CD14-positive monocyte (primary cell): ENCODE results near the gene BCL7C. TPM values are rescaled to one million over a fixed set of nuclear protein-coding genes. Genes with fewer than 3 reads are reported as not detected.

Experiments
- DNase-seq, 3 donors: peaks; one replicate each; pipeline ENCODE4 v3.0.0-alpha.2; 2011 to 2022
- H2AFZ ChIP-seq: 2 replicates; pipeline ENCODE4 v1.6.0; 2012; ENCODE audit warnings: mild to moderate bottlenecking, low read depth, low read length, inconsistent platforms; ENCODE audit not compliant: insufficient read depth, poor library complexity, severe bottlenecking
- H3K27ac ChIP-seq, 2 donors: 1 replicate in 1 of 2; 2 replicates in 1 of 2; pipeline ENCODE4 v1.5.1; 2012 to 2013; ENCODE audit warnings: low read length in 2 of 2, control low read depth in 1 of 2, inconsistent platforms in 1 of 2, low read depth in 1 of 2, mild to moderate bottlenecking in 1 of 2
- H3K27me3 ChIP-seq, 2 donors: one replicate each; pipeline versions ENCODE4 v1.6.0 to v1.6.1; 2011 to 2013; ENCODE audit warnings: low read length in 2 of 2; ENCODE audit not compliant: control insufficient read depth in 2 of 2, insufficient read depth in 2 of 2
- H3K36me3 ChIP-seq, 2 donors: replicated peaks in 1 of 2; 1 replicate in 1 of 2; 2 replicates in 1 of 2; pipeline versions ENCODE4 v1.5.1 to v1.6.1; 2012 to 2013; ENCODE audit warnings: low read length in 2 of 2, control low read depth in 1 of 2, inconsistent platforms in 1 of 2, mild to moderate bottlenecking in 1 of 2; ENCODE audit not compliant: insufficient read depth in 2 of 2, control insufficient read depth in 1 of 2
- H3K4me1 ChIP-seq, 2 donors: 1 replicate in 1 of 2; 2 replicates in 1 of 2; pipeline versions ENCODE4 v1.5.1 to v1.6.1; 2012 to 2013; ENCODE audit warnings: low read length in 2 of 2, control low read depth in 1 of 2, inconsistent platforms in 1 of 2, mild to moderate bottlenecking in 1 of 2, moderate library complexity in 1 of 2; ENCODE audit not compliant: insufficient read depth in 2 of 2, control insufficient read depth in 1 of 2
- H3K4me2 ChIP-seq: replicated peaks from 2 replicates; pipeline ENCODE3; 2012; ENCODE audit warnings: low read length, moderate library complexity, mild to moderate bottlenecking; ENCODE audit not compliant: poor library complexity, severe bottlenecking; ENCODE audit errors: extremely low read depth
- H3K4me3 ChIP-seq, 3 experiments: fragments of 200-600 bp in 1 of 3; sonication (generic) in 1 of 3; replicated peaks in 1 of 3; 1 replicate in 2 of 3; 2 replicates in 1 of 3; pipeline ENCODE4 v1.5.1; 2011 to 2013; ENCODE audit warnings: low read length in 3 of 3, mild to moderate bottlenecking in 3 of 3, control low read depth in 2 of 3, low read depth in 2 of 3, inconsistent platforms in 1 of 3, moderate library complexity in 1 of 3
- H3K79me2 ChIP-seq: 2 replicates; pipeline ENCODE4 v1.6.0; 2012; ENCODE audit warnings: mild to moderate bottlenecking, control low read depth, inconsistent platforms, low read length, moderate library complexity; ENCODE audit not compliant: insufficient read depth
- H3K9ac ChIP-seq: 2 replicates; pipeline ENCODE4 v1.6.0; 2017; ENCODE audit warnings: low read length, mild to moderate bottlenecking; ENCODE audit not compliant: insufficient read depth, poor library complexity, severe bottlenecking
- H3K9me3 ChIP-seq, 2 donors: replicated peaks in 1 of 2; 1 replicate in 1 of 2; 2 replicates in 1 of 2; pipeline versions ENCODE4 v1.5.1 to v1.6.1; 2012 to 2013; ENCODE audit warnings: low read length in 2 of 2, control low read depth in 1 of 2; ENCODE audit not compliant: control insufficient read depth in 1 of 2, insufficient read depth in 1 of 2
- H4K20me1 ChIP-seq: 2 replicates; pipeline ENCODE4 v1.6.0; 2012; ENCODE audit warnings: mild to moderate bottlenecking, low read length, control low read depth, moderate library complexity; ENCODE audit not compliant: insufficient read depth
- H3K27ac Mint-ChIP-seq, 7 donors: one replicate each; pipeline ENCODE4 v1.8.0; 2020; ENCODE audit warnings: mild to moderate bottlenecking in 7 of 7, mixed read lengths in 7 of 7, moderate library complexity in 6 of 7, inconsistent platforms in 2 of 7
- H3K27me3 Mint-ChIP-seq, 3 donors: one replicate each; pipeline ENCODE4 v1.8.0; 2021 to 2022; ENCODE audit warnings: low read depth in 3 of 3, mild to moderate bottlenecking in 3 of 3, mixed read lengths in 3 of 3, moderate library complexity in 3 of 3, inconsistent platforms in 1 of 3
- H3K36me3 Mint-ChIP-seq, 2 donors: one replicate each; pipeline ENCODE4 v1.8.0; 2020; ENCODE audit warnings: mixed read lengths in 2 of 2, inconsistent platforms in 1 of 2, mild to moderate bottlenecking in 1 of 2
- H3K4me1 Mint-ChIP-seq: one replicate; pipeline ENCODE4 v1.8.0; 2020; ENCODE audit warnings: mild to moderate bottlenecking, mixed read lengths
- H3K4me3 Mint-ChIP-seq, 2 donors: one replicate each; pipeline ENCODE4 v1.8.0; 2020; ENCODE audit warnings: mild to moderate bottlenecking in 2 of 2, mixed read lengths in 2 of 2, moderate library complexity in 1 of 2
- H3K9me3 Mint-ChIP-seq, 7 donors: one replicate each; pipeline ENCODE4 v1.8.0; 2020 to 2022; ENCODE audit warnings: mixed read lengths in 7 of 7, mild to moderate bottlenecking in 6 of 7, moderate library complexity in 6 of 7, inconsistent platforms in 2 of 7
- CTCF ChIP-seq: fragments of 200-600 bp; IDR thresholded peaks from one replicate; pipeline ENCODE4 v1.8.0; 2022; ENCODE audit warnings: antibody characterized with exemption, mild to moderate bottlenecking
- WGBS: methylation state at CpG from one replicate; pipeline ENCODE4 v1.1.5; 2013; ENCODE audit warnings: missing lambda C conversion rate; ENCODE audit not compliant: insufficient coverage; 5-methylcytosine and 5-hydroxymethylcytosine counted together
- intact Hi-C, 2 donors: fragments of 100-400 bp; cut with micrococcal nuclease; formaldehyde crosslinking; loops; one replicate each; pipeline versions ENCODE4 v1.15.0 to v1.15.1; 2023
- polyA plus RNA-seq, 3 donors: library from polyadenylated mRNA; depleted of rRNA in 1 of 3; unstranded in 2 of 3; stranded (reverse) in 1 of 3; fragments of 300-500 nt in 2 of 3; fragments of >200 nt in 1 of 3; fragmentation: Illumina TruSeq in 2 of 3; gene quantifications; 1 replicate in 2 of 3; 2 replicates in 1 of 3; pipeline ENCODE4 v1.2.3, GENCODE V29; 2012 to 2021

BCL7C gene
- polyA plus RNA-seq, 3 donors: 11.4 to 19.1 (median 17.4) TPM

- DNase-seq: no peak
- 92% methylated on average over 4 of the region's 9 CpGs for WGBS
- H3K27me3 Mint-ChIP-seq: peaks cover 0 to 1% (median 0%) of the 10 kb centered on the region in 3 donors
- TF ChIP-seq CTCF: no peak
- H3K9ac ChIP-seq: no peak overlapping the region
- H3K9me3 Mint-ChIP-seq: no peaks in the 10 kb centered on the region
- no peak overlapping the region for H3K4me3 Mint-ChIP-seq
- peaks cover 40 to 72% of the 10 kb centered on the region in 2 donors for H3K36me3 Mint-ChIP-seq
- no peaks in the 10 kb centered on the region for H3K9me3 ChIP-seq
- peaks cover 17 to 67% of the 10 kb centered on the region in 2 donors for H3K36me3 ChIP-seq
- no peak overlapping the region for H2AFZ ChIP-seq
- no peak overlapping the region for H3K4me3 ChIP-seq
- intact Hi-C loops: no loop called here
- no peak overlapping the region for H3K4me2 ChIP-seq
- no peaks in the 10 kb centered on the region for H3K27me3 ChIP-seq
- no peak overlapping the region for H3K27ac ChIP-seq
- H3K79me2 ChIP-seq: peaks cover 6% of the 10 kb centered on the region
- peaks cover 7% of the 10 kb centered on the region for H3K4me1 Mint-ChIP-seq
- H3K27ac Mint-ChIP-seq: peak overlapping the region in 1 of 7 donors; percentile 58
- H3K4me1 ChIP-seq: peaks cover 4 to 7% of the 10 kb centered on the region in 2 donors
- H4K20me1 ChIP-seq: no peaks in the 10 kb centered on the region
These were observed 6.0 kb downstream of the BCL7C start for GRCh38 chr16:30887927-30888326.

- DNase-seq: no peak
- Histone ChIP-seq H3K36me3 (peaks cover 17 to 74% of the 10 kb centered on the region in 2 donors), H3K4me2 (no peak overlapping the region), H3K27ac (no peak overlapping the region), H3K9me3 (no peaks in the 10 kb centered on the region), H3K79me2 (no peaks in the 10 kb centered on the region), H3K27me3 (no peaks in the 10 kb centered on the region), H2AFZ (no peak overlapping the region), H3K4me3 (no peak overlapping the region), H3K9ac (no peak overlapping the region), H3K4me1 (no peaks in the 10 kb centered on the region), H4K20me1 (no peaks in the 10 kb centered on the region)
- Mint-ChIP-seq H3K27me3 (peaks cover 0 to 2% (median 0%) of the 10 kb centered on the region in 3 donors), H3K4me1 (peaks cover 4% of the 10 kb centered on the region), H3K27ac (no peak overlapping the region), H3K36me3 (peaks cover 44 to 81% of the 10 kb centered on the region in 2 donors), H3K9me3 (no peaks in the 10 kb centered on the region), H3K4me3 (no peak overlapping the region)
- no peak for TF ChIP-seq CTCF
- intact Hi-C loops: no loop called here
- 100% methylated on average over 1 of the region's 1 CpG for WGBS
These were observed 7.7 kb downstream of the BCL7C start for GRCh38 chr16:30886145-30886544.
